Fibroblast of pulmonary artery (primary cell): ENCODE results near the gene FUS.

Experiments
- DNase-seq: peaks from one replicate; pipeline ENCODE4 v3.0.0-alpha.2; 2010; ENCODE audit warnings: low read depth
- H3K4me3 ChIP-seq: replicated peaks from 2 replicates; pipeline ENCODE4 v1.5.1; 2011; ENCODE audit warnings: low read depth, mild to moderate bottlenecking, control low read depth, low read length, moderate library complexity
- TF ChIP-seq, protein P1 (sequence below): IDR thresholded peaks from 2 replicates; pipeline ENCODE4 v1.5.1; 2011; ENCODE audit warnings: mild to moderate bottlenecking, control low read depth, low read length, inconsistent platforms; ENCODE audit errors: missing control alignments

The FUS gene

GRCh38 chr16:31179747-31180459 is at the start of gene FUS:
Gene FUS, plus strand, starts transcription at chr16:31180139. Its CDS starts 76 bp downstream, at chr16:31180215.
- peak; percentile 92 for DNase-seq
- TF ChIP-seq, protein P1, sequence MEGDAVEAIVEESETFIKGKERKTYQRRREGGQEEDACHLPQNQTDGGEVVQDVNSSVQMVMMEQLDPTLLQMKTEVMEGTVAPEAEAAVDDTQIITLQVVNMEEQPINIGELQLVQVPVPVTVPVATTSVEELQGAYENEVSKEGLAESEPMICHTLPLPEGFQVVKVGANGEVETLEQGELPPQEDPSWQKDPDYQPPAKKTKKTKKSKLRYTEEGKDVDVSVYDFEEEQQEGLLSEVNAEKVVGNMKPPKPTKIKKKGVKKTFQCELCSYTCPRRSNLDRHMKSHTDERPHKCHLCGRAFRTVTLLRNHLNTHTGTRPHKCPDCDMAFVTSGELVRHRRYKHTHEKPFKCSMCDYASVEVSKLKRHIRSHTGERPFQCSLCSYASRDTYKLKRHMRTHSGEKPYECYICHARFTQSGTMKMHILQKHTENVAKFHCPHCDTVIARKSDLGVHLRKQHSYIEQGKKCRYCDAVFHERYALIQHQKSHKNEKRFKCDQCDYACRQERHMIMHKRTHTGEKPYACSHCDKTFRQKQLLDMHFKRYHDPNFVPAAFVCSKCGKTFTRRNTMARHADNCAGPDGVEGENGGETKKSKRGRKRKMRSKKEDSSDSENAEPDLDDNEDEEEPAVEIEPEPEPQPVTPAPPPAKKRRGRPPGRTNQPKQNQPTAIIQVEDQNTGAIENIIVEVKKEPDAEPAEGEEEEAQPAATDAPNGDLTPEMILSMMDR = no peak
- peak within 1 kb of the TSS; percentile 97 for H3K4me3 ChIP-seq

- DNase-seq = no peak
- TF ChIP-seq, protein P1 = no peak
- H3K4me3 ChIP-seq = no peak overlapping the region
Measured at GRCh38 chr16:31130336-31130891, 49.5 kb upstream of the FUS start.

- H3K4me3 ChIP-seq = no peak overlapping the region
- no peak for DNase-seq
- TF ChIP-seq, protein P1 = no peak
Measured at GRCh38 chr16:31130899-31131298, 49.0 kb upstream of the FUS start.

- no peak for DNase-seq
- TF ChIP-seq, protein P1 = no peak
- H3K4me3 ChIP-seq = no peak overlapping the region
Measured at GRCh38 chr16:31131416-31131815, 48.5 kb upstream of the FUS start.

- TF ChIP-seq, protein P1 = no peak
- H3K4me3 ChIP-seq = no peak overlapping the region
- no peak for DNase-seq
Measured at GRCh38 chr16:31131841-31132271, 48.1 kb upstream of the FUS start.

DNA sequence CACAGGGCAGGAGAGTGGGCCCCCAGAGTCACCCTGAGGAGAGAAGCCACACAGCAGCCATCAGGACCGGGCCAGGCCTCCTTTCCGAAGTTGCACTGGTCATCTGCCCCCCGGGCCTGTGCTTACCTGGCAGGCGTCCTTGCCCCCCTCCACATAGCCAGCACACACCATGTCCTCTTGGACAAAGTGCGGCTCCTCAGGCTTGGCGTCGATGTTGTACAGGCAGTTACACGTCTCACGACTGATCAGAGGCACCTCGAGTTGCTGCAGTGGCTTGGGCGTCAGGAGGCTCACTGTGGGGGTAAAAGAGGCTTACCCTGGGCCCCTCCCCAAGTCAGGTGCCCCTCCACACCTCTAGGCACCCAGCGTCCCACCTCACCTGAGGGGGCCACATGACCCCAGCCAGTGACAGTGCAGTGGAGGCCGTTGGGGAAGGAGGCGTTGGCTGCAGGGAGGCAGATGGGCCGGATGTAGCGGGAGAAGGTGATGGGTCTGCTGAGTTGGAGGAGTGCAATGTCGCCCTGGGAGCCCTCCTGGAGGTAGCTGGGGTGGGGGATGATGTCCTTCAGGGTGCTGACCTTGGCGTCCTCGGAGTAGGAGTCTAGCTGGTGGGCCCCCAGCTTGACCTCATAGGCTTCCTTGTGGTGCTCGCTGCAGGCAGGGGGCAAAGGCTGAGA is 47.5 kb upstream of the FUS start:
- TF ChIP-seq, protein P1 = no peak
- no peak overlapping the region for H3K4me3 ChIP-seq
- no peak for DNase-seq
